ENCODE results near the gene PANK3.
"Not testable (repeated sequence)": the region's sequence is repeated elsewhere in the genome, so short reads cannot be mapped to it uniquely, and the experiment has no call there.

Gene PANK3

DNA sequence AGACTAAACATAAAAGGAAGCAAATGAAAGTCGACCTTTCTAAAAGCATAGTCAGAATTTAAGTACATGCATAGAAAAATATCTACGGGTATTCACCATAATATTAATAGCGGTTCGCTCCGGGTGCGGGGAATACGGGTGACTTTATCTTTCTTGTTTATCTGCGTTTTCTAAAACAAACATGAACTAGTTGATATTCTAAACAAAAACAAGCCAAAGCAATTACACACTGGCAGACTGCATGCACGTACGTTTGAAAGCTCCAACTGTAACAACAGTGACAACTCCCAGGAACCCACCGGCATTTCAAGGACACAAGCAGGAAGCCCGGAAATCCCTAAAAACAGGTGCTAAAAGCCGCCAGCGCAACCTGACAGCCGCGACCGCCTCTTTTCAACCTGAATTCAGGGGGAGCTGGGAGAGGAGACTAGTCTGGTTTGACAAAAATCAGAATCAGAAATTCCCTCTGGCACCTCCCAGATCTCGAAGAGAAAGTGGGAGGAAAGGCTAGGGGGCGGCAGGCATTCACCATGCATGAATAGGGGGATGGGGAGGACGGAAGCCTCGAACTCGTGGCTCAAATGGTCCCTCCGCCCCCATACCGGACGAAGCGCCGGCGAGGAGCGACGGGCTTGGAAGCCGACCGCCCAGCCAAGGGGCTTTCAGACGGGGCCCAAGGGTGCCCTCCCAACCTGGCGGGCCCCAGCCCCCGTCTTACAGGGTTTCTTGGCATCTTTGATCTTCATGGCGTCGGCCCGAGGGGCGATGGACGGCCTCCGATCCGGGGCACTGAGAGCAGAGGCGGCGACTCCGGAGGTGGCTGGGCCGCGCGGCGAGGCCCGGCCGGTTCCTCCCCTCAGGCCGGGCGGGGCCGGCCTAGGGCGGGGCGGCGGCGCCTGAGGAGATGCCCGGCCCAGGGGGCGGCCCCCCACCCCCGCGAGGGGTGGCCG, at the start of gene PANK3:
Gene PANK3 (minus strand): TSS at position 831 of the 950 bp plus-strand sequence. CDS start 85 bp downstream, at position 746.
- DNase-seq (ENCODE audit: low read depth, low spot score), result no peak

DNA sequence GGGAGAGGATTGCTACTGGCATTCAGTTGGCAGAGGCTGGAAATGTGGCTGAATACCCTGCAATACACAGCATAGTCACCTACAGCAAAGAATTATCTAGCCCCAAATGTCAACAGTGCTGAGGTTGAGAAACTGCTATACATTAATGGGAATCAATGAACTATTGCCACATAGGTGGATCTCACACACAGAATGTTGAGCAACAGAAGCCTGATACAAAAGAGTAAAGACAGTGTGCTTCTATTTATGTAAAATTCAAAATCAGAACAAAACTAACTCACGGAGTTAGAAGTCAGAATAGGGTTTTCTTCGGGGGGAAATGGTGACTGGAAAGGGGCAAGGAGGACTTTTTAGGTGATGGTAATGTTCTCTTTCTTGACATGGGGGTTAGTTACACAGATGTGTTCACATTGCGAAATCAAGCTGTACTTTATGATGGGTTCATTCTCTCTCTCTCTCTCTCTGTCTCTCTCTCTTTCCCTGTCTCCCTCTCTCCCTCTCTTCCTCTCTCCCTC, 45.7 kb upstream of the PANK3 start:
- DNase-seq (ENCODE audit: low read depth, low spot score), result no peak

DNA sequence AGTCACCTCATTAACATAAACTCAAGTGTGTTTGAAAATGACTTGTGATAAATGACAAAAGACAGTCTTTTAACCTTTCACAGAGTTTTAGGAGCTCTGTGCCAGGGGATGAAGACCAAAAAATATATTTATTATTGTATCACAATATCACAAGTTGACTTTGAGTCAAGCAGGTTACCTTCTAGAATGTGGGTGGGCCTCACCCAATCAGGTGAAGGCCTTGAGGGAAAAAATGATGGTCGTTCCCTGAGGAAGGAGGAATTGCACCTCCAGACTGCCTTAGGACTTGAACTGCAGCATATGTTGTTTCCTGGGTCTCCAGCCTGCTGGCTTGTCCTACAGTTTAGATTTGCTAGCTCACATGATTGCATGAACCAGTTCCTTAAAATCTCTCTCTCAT, 41.6 kb upstream of the PANK3 start:
- no peak for DNase-seq (ENCODE audit: low read depth, low spot score)

DNA sequence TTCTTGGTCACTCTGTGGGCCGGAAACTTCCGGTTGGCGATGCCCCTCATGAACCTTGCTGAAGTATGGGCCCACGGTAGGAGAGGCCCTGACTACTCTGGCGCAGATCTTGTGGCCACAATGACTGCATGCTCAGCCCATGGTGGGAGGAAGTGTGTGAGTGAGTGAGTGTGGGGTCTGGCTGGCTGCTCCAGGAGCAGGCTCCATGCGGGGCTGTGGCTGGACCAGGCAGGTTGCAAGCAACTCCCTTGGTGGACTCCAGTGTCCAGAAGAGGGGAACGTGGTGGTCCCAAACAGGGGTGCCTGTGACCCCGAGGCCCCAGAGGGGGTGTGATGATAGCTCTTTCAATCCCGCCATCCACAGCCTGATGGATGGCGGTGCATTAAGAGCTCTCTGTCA, 35.5 kb upstream of the PANK3 start:
- no peak for DNase-seq (ENCODE audit: low read depth, low spot score)

DNA sequence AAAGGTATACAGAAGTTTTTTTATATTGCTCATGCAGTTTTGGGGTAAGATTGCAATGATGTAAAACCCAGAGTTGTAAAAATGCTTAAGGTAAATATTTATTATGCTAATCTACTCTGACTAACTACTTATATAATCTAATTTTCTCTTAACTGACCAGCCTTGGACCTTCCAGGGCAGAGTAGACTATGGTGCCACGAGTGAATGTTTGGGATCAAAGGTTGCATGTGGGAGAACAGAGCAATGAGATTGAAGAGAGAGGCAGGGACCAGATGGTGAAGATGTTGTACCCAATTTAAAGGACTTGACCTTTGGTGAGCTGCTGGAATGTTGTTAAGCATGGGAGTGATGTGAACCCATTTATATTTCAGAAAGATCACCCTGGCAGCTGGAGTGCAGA, 34.8 kb upstream of the PANK3 start:
- no peak for DNase-seq (ENCODE audit: low read depth, low spot score)

DNA sequence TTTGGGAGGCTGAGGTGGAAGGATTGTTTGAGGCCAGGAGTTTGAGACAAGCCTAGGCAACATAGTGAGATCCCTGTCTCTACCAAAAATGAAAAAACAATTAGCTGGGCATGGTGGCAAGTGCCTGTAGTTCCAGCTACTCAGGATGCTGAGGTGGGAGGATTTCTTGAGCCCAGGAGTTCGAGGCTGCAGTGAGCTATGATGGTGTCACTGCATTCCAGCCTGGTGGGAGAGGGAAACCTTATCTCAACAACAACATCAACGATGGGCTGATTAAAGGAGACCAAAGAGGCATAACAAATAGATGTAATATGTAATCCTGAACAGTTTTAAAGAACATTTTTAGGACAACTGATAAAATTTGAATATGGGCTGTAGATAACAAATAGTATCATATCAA, 34.2 kb upstream of the PANK3 start:
- no peak for DNase-seq (ENCODE audit: low read depth, low spot score)

DNA sequence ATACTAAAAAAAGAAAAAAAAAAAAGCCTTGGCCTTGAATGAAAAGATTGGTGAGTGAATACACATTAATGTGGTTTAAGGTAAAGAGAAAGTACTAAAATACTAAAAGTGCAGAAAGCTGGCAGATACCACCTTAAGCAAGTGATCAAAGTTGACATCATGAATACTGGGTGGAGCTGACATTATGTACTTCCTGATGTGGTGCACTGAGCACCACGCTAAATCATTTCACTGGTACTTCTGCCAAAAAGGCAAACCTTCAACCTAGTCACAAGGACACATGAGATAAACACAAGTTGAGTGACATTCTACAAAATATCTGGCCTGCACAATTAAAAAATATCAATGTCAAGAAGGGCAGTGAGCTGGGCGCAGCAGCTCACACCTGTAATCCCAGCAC, 33.8 kb upstream of the PANK3 start:
- no peak for DNase-seq (ENCODE audit: low read depth, low spot score)

DNA sequence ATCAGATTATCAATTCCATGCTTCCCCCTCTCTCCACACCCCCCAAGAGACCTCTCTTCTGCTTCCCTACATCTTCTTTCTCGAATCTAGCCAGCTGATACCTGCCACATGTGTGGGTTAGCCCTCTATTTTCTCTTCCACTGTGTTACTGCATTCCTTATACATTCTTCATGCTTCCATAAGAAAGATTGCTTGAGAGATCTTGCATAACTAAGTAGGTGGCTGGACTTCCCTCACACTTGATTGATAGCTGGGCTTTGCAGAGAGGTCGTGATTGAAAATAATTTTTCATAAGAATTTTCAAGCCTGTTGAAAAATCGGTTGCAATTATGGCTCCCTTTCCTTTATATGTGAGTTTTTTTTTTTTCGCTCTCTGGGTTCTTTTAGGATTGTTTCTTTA, 33.0 kb upstream of the PANK3 start:
- no peak for DNase-seq (ENCODE audit: low read depth, low spot score)

DNA sequence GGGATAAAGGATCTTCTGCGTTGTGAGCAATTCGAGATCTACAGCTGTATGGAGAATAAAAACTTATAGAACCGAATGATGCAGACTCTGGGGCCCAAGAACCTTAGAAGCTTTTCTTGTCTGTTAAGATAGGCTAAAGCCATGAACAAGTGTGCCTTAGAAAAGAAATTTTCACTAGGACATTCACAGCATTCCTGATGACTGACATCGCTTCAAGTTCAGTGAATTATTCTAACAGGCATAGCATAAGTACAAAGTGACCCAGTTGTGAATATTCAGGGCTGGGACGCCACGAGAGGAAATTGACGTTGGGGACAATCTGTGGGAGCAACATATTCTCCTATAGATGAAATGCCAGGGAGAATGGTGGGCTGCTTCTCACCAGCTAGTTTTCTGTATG, 32.0 kb upstream of the PANK3 start:
- no peak for DNase-seq (ENCODE audit: low read depth, low spot score)

DNA sequence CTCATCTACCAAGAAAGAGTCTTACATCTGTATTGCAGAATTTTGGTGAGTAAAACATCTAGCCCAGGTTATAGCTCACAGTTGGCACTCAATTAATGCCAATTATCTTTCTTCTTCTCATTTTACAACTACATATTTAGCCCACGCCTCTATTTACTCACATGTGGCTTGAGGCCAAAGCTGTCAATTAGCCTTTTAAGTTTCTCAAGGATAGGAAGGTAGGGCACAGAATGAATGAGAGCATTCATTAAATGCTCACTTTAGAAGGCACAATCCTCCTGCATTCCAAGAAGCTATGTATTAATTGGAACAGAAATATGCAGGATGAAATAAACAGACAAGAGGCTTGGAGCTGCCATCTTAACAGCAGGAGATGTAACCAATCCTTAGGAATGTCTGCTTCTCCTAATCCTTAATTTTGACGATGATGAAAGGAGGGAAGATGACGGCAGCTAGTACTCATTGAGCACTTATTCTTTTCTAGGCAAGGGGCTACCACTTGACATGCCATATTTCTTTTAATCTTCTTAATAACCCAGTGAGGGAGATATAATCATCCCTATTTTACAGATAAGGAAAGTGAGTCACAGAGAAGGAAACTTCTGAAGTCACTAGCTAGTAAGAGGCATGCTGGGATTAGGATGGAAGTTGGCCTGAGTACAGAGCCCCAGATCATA, 30.8 kb upstream of the PANK3 start:
- no peak for DNase-seq (ENCODE audit: low read depth, low spot score)

DNA sequence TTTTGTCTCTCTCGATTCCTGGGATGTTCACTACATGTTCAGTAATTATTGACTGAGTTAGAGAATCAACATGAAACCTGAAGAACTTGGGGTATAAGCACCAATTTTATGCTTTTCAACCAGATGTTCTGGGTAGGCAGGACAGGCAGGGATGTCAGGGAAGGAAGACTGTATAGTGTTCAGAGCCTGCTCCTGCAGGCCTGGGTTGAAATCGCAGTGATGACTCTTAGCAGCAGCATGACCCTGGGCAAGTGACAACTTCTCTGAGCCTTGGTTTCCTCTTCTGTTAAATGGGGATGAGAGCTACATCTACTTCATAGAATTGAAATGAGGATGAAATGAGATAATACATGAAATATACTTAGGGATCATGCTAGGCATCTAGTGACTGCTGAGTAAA, 29.7 kb upstream of the PANK3 start:
- no peak for DNase-seq (ENCODE audit: low read depth, low spot score)

DNA sequence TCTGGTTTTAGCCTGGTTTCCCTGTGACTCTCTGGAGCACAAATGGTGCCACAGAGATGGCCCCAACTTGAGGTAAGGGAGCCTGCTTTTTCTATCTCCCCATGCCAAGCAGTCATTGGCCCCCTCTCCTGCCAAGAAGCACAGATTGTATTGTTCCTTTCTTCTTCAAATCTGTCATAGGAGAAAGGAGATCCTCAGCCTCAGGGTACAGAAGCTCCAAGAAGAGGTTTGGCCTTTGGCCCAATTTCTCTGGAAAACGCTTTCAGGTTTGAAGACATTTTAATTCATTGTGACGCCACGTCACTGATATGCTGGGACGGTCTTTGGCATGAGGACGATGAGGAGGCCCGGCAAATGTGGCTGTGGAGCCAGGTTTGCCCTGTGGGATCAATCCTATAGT, 29.2 kb upstream of the PANK3 start:
- DNase-seq (ENCODE audit: low read depth, low spot score), result no peak

DNA sequence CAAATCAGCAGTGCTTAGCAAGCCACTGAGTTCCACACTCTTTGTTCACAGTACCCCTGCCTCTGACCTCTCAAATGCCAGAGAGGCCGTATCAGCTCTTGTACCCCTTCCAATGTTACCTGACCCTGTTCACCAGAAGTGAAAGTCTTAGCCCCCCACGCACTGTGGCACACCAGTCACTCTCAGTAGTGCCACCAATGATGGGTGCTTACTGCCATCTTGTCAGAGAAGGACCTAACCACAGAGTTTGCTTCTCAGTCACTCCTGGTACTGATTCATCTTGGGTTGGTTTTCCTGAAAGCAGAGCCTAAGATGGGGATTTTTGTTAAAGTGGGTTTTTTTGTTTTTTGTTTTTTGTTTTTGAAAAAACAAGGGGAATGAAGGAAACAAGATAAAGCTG, 28.8 kb upstream of the PANK3 start:
- no peak for DNase-seq (ENCODE audit: low read depth, low spot score)

DNA sequence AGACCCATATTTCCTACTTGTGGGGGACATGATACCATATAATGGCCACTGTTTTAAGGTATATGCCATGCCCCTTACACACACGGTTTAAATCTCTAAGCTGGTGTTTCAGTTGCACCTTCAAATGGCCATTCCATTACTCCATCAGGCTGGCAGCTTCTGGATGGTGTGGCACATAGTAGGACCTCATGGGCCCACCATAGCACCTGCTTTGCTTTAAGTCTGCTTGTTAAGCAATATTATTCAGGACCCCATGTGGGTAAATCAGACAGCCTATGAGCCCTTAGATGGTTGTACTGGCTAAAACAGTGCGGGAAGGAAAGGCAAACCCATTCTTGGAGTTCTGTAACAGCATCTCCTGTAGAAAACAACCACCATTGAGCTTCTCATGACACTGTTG, 27.4 kb upstream of the PANK3 start:
- no peak for DNase-seq (ENCODE audit: low read depth, low spot score)

DNA sequence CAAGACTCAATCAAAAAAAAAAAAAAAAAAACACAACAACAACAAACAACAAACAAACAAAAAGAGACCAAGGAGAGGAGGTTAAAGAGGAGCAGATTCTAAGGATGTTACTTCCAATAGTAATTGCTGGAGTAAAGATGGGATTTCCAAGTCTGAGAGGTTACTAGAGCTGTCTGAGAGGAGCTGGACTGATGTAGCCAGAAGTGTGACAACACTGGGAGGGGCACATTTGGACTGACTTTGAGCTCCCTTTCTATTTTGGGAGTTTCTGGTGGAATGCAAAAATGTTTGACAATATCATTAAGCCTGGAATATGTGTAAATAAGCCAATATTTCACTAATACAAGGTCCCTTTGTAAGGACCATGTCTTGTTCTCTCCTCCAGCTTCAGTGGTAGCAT, 25.3 kb upstream of the PANK3 start:
- DNase-seq (ENCODE audit: low read depth, low spot score), result no peak

DNA sequence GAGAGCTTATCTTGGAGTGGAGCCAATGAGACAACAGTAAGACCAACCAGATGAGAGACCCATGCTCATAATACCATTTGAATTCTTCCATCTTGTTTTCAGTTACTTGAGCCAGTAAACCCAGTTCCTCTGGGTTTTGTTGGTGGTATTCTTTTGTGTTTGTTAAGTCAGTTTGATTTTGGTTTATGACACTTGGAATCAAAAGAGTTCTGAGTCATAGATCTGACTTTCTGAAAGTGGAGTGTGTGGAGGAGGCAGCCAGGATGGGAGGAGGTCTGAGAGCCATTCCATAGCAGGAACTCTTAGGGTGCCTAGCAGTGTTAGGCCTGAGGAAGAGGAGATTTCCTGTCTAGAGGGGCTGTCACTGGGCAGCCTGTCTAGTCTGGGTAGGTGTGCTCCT, 24.6 kb upstream of the PANK3 start:
- no peak for DNase-seq (ENCODE audit: low read depth, low spot score)

DNA sequence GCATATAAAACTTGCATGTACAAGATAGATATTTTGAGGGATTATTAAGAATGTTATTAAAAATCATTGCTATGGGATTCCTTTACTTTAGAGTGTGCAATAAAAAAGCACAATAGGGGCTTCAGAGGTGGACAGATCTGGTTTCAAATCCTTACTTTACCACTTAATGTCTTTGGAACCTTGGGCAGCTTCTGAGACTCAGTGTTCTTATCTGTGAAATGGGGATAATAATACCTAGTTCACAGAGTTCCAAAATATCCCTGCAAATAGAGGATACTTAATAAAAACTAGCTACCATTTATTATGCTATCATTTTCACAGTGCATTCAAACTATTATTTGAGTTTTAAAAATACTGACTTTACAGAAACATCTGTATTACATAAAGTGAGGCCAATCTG, 23.3 kb upstream of the PANK3 start:
- DNase-seq (ENCODE audit: low read depth, low spot score), result no peak

DNA sequence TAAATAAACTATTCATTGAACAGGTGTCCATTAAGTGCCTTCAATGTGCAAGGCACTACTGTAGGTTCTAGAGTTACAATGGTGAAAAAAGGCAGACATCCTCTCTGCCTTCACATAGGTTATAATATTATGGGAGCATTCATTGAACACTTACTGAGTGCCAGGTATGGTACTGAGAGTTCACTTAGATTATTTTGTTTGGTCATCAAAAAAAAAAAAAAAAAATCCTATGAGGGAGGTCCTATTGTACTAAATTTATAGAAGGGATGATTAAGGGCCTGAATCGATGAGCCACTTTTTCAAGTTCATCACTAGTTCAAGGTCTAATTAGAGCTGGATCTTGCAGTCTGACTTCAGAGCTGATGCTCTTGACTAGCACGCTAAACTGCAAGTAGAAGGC, 22.8 kb upstream of the PANK3 start:
- DNase-seq (ENCODE audit: low read depth, low spot score), result no peak

DNA sequence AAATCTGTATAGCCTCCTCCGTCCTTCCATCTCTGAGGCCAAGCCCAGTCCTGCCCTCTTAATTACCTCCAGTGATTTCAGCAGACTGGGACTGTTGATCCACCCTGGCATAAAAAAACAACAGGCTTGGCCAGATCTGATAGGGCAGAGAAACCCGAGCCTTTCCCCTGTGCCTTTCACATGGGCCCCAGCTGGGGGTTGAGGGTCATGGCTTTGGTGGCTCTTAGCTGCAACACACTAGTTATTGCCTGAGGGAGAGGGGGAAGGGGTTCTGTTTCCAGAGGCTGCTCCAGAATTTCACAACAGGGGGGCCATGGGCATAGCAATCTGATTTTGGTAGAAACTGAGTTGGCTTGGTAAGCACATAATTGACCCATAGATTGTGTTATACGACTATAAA, 21.2 kb upstream of the PANK3 start:
- no peak for DNase-seq (ENCODE audit: low read depth, low spot score)

DNA sequence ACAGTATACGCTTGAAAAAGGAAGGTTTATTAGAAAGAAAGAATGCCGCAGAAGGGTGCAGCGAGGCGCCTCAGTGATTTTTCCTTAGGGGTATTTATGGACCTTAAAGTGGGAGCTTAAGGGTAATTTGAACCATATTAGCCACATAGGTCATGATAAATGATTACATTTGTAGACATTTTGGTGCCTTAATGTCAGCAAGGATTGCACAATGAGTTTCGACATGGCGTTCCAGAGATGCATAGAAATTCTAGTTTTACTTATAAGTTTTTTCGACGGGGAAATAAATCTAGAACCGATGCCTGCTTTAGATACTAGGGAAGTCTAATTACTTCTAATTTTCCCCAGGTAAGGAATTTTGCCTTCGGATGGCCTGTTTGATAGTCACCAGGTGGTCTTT, 20.7 kb upstream of the PANK3 start:
- DNase-seq (ENCODE audit: low read depth, low spot score), result no peak

DNA sequence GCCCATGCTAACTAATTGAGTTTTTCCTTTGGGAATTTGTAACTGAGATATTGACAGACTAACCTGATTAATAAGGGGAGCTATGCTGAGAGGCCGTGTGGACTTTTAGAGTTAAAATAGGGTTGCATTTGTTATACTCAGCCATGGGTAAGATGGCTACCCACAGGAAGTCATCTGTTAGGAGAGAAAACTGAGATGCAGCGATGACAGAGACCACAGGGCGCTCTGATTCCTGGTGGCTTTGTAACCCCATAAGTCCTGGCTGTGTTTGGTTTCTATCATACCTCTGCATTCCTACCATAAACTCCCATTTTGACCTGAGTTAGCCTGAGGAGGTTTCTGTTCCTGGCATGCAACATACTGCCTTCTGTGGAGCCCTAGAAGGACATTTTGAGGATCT, 19.5 kb upstream of the PANK3 start:
- DNase-seq (ENCODE audit: low read depth, low spot score), result no peak

DNA sequence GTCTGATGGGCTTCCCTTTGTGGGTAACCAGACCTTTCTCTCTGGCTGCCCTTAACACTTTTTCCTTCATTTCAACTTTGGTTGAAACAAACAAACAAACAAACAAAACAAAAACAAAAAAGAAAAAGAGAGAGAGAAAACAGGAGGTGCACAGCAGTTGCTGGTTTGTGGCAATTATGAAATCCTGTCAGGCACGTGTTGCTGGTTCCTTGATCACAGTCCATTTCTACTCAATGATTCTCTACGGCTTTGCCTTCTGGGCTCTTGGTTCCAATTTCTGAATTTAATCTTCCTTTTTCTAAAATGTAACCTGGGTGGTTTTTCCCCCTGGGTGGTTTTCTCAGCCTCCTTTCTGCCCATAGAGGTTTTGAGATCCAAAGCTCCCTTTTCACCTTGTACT, 17.8 kb upstream of the PANK3 start:
- DNase-seq (ENCODE audit: low read depth, low spot score), result no peak

DNA sequence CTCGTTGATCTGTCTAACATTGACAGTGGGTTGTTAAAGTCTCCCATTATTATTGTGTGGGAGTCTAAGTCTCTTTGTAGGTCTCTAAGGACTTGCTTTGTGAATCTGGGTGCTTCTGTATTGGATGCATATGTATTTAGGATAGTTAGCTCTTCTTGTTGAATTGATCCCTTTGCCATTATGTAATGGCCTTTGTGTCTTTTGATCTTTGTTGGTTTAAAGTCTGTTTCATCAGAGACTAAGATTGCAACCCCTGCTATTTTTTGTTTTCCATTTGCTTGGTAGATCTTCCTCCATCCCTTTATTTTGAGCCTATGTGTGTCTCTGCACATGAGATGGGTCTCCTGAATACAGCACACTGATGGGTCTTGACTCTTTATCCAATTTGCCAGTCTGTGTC, 17.0 kb upstream of the PANK3 start:
- not testable (repeated sequence) for DNase-seq (ENCODE audit: low read depth, low spot score)
